Stimulated activated CD4-positive, alpha-beta T cell treated with anti-CD3 and anti-CD28 coated beads, Interleukin-4, amount 100 ng/mL, for 4 hours (primary cell): Measurements from ENCODE around the gene GDPD4.

Experiments used
- DNase-seq, 2 experiments: peaks; one replicate each; pipeline ENCODE4 v3.0.0-alpha.2; 2020

Gene GDPD4

DNA sequence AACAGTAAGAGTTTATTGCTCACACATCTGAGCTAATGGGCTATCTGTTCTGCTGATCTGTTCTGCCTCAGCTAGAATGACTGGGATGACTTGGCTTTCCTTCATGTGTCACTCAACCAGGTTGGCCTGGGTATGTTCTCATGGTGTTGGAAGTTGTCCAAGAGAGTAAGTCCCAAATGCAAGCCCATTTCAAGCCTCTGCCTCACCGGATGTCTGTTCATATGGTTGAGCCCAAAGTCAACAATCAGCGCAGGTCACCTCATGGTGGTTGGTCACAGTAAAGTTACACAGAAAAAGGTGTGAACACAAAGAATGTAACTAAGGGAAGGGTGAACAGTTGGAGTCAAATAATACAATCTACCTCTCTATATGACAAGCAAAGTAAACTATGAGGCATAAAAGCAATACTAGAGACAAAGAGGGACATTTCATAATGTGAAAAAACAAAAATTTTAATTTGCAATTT lies 1.9 kb downstream of the GDPD4 start:
- DNase-seq = no peak

DNA sequence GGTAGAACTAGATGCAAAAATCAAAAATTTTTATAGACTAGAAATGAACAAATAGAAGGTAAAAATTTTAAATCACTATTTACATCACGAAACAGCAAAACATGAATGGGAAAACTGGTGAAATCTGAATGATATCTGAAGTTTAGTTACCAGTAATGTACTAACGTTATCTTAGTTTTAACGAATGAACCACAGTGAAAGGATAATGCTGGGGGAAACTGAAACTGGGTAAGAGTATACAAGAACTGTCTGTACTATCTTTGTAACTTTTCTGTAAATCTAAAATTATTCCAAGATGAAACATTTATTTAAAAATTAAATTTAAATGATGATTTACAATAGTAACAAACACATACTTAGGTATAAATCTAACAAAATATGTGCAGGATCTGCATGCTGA lies 7.4 kb downstream of the GDPD4 start:
- DNase-seq = no peak

DNA sequence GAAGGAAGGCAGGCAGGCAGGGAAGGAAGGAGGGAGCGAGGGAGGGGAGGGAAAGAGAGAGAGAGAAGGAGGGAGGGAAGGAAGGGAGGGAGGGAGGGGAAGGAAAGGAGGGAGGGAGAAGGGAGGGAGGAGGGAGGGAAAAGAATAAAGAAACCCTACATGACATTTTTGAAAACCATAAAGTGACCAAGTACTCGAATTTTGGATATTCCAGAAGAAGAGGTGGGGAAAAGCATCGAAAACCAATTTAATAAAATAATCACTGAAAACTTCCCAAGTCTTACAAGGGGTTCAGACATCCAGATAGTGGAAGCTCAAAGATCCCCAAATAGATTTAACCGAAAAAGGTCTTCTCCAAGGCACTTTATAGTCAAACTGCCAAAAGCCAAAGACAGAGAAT lies 11.7 kb downstream of the GDPD4 start:
- DNase-seq = no peak

DNA sequence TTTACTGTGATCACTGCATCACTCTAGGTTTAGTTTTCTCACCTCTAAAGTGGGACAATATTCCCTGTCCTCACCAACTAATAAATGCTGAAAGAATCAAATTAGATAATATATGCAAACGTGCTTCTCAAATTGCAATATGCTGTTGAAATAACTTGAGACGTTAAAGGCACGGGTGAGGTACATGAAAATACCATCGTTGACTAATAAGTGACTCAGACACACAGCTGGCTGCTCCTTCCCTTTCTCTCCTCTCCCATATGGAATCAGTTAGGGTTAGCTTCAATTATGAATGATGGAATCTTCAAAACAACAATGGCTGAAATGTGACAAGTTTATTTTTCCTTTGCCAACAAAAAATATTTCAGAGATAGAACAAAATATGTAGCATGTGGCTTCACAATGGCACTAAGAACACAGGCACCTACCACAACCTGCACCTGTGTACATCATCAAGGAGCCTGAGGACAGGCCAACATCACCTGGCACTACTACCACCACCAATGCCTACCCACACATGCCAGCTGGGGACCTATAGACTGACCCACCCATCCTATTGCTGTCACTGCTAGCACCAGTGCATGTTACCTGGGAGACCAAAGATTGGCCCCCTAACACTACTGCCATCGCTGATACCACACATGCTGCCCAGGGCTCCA lies 13.7 kb downstream of the GDPD4 start:
- no peak for DNase-seq

DNA sequence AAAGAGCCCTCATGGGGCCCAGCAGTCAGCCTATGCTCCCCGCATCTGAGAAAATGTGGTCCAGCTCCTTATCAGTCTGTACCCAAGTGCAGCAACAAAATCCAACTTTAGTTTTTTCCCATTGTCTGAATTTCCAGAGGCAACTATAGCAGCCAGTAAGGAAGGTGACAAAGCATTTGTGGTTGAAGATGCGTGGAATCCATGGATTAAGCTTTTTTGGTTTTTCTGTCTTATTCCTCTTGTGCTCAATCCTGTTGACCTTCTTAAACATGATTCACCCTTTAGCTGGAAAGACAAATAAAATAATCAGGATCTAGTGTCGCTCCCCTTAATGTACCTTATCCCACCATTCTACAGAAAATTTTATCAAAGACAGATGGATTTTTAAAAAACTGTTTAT lies 14.3 kb downstream of the GDPD4 start:
- no peak for DNase-seq

DNA sequence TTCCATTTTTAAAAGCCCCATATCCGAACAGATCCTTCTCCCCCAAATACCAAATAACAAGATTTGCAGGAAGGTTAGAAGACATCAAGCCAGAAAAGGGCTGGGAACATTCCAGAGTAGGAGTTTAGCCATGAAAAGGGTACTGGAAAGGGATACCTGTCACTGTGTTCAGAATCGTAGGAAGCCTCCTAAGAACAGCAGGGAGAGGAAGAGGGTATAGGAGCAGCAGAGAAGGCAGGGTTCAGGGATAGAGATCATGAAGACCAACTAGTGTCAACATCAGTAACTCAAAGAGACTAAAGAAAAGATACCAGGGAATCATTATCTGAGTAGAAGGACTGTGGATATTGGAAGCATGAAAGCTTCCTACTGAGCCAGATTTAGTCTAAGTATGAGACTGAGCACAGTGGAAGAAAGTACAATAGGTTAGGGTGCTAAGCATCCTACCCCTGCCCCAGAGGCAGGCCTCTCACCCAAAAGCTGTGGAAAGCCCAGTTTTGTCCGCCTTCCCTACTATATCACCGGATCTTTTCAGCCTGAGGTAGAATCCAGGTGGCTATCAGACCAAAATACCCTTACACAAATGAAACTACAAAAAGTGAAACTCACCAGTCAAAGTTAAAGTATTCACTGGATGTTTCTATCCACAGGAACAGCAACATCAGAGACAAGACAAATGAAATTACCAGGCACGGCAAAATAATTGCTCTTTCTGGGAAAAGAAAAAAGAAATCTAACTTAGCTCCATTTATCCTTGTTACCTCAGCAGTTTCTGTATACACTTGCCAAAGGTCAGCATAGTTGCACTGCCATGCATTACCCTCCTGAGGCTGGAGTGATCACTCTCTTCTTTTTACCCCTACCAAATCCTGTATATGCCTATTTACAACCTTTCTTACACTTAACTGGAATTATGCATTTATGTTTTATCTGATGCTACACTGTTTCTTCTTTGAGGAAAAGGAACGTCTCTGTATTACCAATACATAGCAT lies 16.7 kb downstream of the GDPD4 start:
- no peak for DNase-seq

DNA sequence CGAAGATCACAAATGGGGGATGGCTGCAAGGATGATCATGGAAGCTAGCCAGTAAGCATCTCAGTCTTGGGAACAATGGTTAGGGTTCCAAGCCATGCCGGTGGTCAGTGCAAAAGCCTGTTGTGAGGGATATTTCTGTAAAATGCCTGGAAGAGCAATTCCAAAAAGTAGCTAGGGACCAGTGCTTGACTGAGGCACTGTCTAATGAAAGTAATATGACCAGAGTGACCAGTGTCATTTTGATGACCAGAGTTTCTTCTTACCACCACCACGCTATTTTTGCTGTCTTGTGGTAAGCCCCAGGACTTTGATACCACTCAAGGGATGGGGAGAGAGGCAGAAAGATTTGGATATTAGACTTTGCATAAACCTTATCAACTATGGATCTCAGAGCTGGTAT lies 18.4 kb downstream of the GDPD4 start:
- no peak for DNase-seq

DNA sequence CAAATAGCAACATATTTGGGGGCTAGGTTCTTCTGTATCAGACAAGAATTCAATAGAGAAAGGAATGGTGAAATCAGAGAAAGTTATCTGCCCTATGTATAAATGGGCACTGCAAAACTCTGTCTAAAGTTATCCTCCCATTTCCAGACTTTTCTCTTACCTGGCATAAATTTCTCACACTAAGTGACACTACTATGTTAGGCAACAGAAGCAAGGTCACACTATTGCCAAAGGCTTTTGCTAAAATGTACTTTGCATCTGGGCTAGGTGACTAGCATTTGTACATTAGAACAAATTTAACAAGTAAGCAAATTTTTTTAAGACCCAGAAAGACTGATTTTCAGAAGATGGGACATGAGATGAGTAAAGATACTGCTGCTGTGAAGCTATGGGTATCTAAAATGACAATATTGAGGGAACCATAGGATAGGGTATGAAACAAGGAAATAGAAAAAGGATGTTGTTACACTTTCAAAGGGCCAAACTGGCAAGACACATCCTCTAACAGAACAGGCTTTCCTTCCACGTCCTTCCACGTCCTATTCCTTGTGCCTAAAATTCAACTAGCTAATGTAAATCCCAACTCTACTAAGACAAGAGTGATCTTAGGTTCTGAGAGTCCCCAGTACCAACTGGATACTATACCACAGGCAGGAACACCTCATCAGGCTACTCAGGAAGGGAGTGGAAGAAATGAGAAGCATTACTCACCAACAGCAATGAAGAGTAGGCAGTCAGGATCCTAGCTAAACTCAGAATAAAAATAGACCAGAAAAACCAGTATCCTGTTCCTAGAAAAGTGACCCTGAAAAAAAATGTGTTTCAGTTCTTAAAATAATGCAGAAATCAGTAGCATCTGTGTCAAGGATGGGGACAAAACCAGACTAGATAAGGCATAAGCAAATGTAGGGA lies 22.6 kb downstream of the GDPD4 start:
- DNase-seq = no peak

DNA sequence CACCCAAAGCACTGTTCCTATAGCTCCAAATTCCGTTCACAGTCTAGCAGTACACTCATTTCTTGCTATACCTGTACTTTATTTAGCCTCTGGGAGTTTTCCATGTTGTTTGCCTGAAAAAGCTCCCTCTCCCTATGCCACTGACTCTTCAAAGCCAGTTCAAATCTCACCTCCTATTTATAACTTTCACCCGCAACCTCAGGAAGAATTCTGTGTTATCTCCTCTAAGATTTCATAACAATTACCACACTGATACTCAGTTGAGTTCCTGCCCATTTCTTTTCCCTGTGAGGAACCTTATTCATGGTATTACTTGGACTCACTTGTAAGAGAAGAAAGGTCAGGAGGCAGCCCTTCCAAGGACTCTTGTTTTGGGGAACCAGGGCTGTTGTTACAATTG lies 25.2 kb downstream of the GDPD4 start:
- DNase-seq = no peak

DNA sequence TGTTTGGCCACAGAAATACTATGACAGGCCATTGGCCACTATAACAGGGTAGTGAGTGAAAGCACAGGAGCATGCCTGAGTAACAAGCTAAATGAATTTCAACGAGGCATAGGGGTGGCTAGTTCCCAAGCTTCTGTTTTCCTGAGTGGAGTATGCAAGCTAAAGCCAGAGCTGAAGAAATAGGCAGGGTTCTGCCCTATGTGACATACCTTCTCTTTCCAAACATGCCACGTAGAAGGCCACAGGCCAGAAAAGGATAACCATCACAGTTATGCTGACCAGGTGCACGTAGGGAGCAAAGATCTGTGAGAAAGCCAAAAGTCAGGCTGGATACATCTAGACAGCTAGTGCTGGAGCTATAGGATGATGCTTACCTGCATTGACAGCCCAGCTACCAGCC lies 30.6 kb downstream of the GDPD4 start:
- no peak for DNase-seq

DNA sequence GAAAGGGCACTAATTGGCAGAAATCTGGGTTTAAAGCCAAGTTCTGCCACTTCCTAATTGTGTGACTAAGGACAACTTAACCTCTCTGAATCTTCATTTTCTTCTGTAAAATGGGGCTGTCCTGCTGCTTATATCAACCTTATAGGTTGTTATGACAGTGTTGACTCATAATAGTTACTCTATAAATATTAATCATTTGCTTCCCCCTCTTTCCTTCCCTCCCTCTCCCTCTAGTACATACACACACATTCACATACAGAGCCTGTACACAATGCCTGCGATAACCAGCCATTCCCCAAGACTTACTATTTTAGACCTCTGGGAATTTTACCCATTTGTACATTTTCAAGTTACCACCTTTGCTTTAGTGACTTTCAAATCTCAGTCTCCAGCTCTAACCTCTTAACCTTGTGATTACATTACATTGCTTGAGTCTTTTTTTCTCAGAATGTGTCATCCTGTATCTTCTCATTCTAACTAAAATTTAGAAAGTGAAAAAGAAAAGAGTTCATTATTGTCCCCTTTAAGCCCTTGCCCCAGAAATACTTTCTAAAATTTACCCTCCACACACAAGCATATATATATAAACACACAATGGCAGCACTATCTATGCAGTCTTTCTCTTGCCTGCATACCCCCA lies 31.9 kb downstream of the GDPD4 start:
- no peak for DNase-seq

DNA sequence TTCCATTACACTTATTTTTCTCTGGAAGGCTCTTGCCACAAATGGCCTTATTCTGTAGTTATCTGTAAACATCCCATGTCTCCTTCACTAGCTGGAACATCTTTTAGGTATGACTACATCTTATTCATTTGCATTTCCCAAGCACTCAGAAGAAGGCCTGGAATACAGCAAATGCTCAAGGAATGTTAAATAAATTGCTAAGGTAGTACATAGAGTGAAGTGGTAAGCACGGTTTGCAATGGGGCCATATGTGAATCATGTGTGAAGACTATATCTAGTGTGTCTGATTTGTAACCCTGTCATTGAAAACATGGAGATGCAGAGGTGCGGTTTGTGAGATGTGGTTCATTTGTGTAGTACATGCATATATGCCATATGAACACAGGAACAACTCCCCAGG lies 33.5 kb downstream of the GDPD4 start:
- no peak for DNase-seq

DNA sequence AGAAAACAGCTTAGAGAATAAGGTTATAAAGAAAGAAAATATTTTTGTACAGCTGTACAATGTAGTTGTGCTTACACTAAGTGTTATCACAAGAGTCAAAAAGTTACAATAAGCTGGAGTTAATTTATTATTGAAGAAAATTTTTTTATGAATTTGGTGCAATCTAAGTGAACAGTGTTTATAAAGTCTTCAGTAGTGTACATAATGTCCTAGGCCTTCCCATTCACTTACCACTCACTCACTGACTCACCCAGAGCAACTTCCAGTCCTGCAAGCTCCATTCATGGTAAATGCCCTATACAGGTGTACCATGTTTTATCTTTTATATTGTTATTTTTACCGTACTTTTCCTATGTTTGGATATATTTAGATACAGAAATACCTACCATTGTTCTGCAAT lies 34.7 kb downstream of the GDPD4 start:
- no peak for DNase-seq

DNA sequence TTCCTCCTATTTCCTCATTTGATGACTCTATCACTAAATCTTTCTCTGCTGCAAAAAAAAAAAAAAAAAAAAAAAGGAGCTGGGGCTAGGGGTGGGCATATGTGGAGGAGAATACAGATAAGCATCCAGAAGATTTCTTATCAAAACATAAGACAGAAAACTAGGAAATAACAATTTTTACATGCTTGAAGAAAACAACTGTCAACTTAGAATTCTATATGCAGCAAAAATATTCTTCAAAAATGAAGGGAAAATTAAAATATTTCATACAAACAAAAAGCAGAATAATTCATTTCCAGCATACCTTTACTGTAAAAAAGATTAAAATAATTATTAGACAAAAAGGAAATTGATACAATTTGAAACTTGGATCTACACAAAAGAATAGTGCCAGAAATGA lies 38.7 kb downstream of the GDPD4 start:
- no peak for DNase-seq

DNA sequence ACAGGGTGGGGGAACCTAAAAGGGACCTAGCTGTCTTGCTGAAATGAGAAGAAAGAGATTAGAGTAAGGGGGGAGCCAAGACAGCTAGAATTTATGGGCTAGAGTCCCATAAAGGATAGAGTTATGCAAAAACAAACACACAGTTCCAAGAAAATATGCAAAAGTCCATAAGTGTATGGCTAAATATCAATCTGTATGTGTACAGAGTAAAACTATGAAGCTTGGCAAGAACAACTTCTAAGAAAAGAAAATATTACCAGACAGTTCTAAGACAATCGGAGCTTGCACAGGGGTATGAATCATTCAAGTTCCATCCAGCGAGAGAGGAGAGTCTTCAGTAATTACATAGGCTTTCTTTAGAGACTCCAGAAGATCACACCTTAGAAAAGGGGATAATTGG lies 41.8 kb downstream of the GDPD4 start:
- no peak for DNase-seq

DNA sequence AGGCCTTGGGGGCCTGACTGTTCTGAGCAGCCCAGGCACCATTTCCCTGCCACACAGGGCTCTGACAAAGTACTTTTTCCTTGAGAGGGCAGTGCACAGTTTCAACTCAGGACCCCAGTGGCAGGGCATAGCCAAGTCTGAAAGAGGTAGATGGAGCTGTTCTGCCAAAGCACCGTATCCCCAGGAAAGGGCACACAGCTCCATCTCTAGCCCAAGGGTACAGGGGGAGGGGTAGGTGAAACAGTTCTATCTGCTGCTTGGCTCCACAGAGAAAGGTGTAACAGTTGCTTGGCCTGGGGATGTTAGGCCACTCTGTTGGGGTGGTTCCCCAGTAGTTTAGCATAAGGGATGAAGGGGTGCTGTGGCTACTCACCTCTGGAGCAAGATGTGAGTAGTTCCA lies 47.8 kb downstream of the GDPD4 start:
- DNase-seq = no peak

DNA sequence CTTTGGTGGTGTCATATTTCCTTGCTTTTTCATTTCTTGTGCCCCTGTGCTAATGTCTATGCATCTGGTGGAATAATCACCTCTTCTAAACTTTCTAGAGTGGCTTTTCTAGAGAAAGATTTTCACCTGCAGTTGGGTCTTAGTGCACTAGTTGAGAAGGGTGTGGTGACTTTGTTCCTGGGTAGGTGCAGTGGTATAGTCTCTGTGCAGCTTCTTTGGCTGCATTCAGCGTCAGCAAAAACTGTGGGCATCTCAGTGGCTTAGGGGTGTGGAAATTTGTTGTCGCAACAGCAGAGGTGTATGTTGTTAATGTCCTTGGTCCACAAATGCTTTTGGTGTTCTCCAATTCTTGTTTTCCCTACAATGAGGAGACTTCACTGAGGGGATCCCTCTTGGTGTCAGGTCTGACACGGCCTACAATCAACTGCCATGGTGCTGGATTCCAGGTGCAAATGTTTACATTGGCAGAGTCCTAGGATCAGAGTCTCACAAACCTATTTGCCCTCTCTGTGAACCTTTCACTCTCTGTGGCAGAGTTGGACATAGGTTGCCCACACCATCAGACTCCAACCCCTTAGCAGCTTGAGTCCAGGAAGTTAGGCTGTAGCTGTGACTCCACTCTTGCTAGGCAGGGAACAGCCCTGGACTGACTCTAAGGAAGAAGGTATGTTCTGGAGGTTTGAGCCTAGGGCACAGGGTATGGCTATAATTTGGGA lies 48.8 kb downstream of the GDPD4 start:
- DNase-seq = no peak

DNA sequence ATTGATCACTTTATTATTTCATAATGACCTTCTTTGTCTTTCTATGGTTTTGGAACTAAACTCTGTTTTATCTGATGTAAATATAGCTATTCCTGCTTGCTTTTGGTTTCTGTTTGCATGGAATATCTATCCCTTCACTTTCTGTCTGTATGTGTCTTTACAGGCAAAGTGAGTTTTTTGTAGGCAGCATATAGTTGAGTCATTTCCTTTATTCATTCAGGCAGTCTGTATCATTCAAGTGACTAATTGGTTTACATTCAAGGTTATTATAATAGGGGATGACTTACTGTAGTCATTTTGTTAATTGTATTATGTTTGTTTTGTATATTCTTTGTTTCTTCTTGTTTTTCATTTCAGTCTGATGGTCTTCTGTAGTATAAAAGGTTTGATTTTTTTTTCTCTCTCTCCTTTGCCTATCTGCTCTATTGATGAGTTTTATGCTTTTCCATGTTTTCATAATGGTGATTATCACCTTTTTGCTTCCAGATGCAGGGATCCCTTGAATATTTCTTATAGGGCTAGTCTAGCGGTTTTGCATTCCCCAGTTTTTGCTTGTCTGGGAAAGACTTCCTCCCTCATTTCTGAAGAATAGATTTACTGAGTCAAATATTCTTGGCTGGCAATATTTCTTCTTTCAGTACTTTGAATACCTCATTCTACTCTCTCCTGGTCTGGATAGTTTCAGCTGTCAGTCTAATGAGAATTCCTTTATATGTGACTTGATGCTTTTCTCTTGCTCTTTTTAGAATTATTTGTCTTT lies 50.4 kb downstream of the GDPD4 start:
- no peak for DNase-seq

DNA sequence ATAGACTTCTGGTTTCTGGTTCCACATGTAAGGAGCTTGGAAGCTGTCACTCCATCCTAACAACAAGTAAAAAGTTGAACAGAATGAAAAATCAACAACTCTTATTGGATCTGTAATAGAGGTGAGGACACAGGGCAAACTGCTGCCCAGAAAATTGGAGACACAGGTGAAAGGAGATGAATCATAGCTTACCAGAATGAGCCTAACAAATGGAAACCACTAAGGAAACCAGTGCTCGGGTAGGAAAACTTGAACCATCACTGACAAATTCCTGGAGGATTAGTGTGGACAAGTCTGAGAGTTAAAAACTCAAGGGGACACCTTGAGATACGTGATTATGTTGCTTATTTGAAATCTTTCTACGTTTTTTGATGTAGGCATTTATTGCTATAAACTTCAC lies 52.1 kb downstream of the GDPD4 start:
- DNase-seq = no peak

DNA sequence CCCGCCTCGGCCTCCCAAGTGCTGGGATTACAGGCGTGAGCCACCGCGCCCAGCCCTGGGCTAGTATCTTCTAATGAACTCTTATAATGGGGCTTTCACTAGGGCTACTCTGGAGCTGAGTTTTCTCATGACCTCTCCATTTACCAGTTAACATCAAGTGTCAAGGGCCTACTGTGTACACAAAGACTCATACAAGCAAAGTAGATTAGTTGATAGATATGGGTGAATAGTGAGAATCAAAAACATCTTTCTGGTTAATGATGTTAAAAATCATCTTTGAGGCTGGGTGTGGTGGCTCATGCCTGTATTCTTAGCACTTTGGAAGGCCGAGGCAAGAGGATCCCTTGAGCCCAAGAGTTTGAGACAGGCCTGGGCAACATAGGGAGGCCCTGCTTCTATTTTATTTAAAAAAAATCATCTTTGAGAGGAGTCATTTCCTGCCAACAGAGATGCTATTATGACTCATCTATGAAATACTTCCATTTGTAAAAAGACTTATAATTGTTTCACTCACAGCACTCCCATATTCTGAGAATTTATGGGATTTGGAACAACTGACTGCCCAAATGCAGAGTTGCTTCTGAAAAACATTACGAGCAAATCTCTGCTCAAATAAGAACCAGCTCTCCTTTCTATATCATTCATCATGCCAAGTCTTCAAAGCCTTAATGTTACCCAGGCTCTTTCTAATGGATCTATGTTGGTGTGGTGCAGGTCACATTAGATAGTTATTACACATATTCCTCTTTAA lies 57.0 kb downstream of the GDPD4 start:
- DNase-seq = no peak
